Type B pancreatic cell (in vitro differentiated cells): ENCODE measurements around the gene CHMP2A. TPM values are rescaled to one million over a fixed set of nuclear protein-coding genes. Genes with fewer than 3 reads are reported as not detected.

Source experiments
- DNase-seq: peaks from one replicate; pipeline ENCODE4 v3.0.0; 2021; ENCODE audit warnings: mixed read lengths; ENCODE audit not compliant: unreplicated experiment; ENCODE audit errors: extremely low spot score
- H3K27ac Mint-ChIP-seq: 2 replicates; pipeline ENCODE4 v1.8.0; 2021; ENCODE audit warnings: mild to moderate bottlenecking, mixed read lengths
- H3K27me3 Mint-ChIP-seq: 2 replicates; pipeline ENCODE4 v1.8.0; 2021; ENCODE audit warnings: mixed read lengths
- H3K36me3 Mint-ChIP-seq: 2 replicates; pipeline ENCODE4 v1.8.0; 2021; ENCODE audit warnings: mixed read lengths
- H3K4me1 Mint-ChIP-seq: one replicate; pipeline ENCODE4 v1.8.0; 2021; ENCODE audit warnings: mixed read lengths; ENCODE audit not compliant: unreplicated experiment
- H3K4me3 Mint-ChIP-seq: 2 replicates; pipeline ENCODE4 v1.8.0; 2021; ENCODE audit warnings: mild to moderate bottlenecking, mixed read lengths
- H3K9me3 Mint-ChIP-seq: 2 replicates; pipeline ENCODE4 v1.8.0; 2021; ENCODE audit warnings: mixed read lengths
- total RNA-seq: library from RNA; stranded (reverse); gene quantifications from 2 replicates; pipeline ENCODE4 v1.2.1, GENCODE V29; 2021; ENCODE audit warnings: low replicate concordance
- TF ChIP-seq, protein P1 (sequence below): fragments of 200-600 bp; sonication (generic); conservative IDR thresholded peaks from 2 replicates; pipeline ENCODE4 v1.5.0; 2021; ENCODE audit warnings: antibody characterized with exemption, mild to moderate bottlenecking

The CHMP2A gene
- total RNA-seq, 1 donor from 2014 or later: 86.5 TPM

DNA sequence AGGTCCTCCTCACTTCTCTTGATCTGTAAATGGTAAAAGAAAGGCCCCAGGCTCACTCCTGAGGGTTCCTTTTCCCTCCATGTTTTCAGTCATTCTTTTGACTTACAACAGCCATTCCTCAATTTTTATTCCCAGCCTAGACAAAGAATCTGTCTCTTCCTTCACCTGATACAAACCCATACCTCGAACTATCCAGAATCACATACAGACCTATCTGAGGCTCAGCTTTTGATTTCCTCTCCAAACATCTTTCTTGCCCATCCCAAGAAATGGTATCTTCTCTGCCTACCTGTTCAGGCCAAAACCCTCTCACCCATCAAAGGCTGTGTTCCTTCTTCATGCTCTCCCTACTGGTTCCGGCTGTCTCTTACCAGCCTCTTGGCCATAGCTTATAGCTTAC, 2.2 kb downstream of the CHMP2A start:
- TF ChIP-seq, protein P1, sequence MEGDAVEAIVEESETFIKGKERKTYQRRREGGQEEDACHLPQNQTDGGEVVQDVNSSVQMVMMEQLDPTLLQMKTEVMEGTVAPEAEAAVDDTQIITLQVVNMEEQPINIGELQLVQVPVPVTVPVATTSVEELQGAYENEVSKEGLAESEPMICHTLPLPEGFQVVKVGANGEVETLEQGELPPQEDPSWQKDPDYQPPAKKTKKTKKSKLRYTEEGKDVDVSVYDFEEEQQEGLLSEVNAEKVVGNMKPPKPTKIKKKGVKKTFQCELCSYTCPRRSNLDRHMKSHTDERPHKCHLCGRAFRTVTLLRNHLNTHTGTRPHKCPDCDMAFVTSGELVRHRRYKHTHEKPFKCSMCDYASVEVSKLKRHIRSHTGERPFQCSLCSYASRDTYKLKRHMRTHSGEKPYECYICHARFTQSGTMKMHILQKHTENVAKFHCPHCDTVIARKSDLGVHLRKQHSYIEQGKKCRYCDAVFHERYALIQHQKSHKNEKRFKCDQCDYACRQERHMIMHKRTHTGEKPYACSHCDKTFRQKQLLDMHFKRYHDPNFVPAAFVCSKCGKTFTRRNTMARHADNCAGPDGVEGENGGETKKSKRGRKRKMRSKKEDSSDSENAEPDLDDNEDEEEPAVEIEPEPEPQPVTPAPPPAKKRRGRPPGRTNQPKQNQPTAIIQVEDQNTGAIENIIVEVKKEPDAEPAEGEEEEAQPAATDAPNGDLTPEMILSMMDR: no peak
- no peaks in the 10 kb centered on the region for H3K9me3 Mint-ChIP-seq
- H3K36me3 Mint-ChIP-seq: peaks cover 27% of the 10 kb centered on the region
- H3K4me3 Mint-ChIP-seq: peak overlapping the region; percentile 13
- peaks cover 20% of the 10 kb centered on the region for H3K4me1 Mint-ChIP-seq
- peak overlapping the region; percentile 57 for H3K27ac Mint-ChIP-seq
- DNase-seq: no peak
- H3K27me3 Mint-ChIP-seq: no peaks in the 10 kb centered on the region

DNA sequence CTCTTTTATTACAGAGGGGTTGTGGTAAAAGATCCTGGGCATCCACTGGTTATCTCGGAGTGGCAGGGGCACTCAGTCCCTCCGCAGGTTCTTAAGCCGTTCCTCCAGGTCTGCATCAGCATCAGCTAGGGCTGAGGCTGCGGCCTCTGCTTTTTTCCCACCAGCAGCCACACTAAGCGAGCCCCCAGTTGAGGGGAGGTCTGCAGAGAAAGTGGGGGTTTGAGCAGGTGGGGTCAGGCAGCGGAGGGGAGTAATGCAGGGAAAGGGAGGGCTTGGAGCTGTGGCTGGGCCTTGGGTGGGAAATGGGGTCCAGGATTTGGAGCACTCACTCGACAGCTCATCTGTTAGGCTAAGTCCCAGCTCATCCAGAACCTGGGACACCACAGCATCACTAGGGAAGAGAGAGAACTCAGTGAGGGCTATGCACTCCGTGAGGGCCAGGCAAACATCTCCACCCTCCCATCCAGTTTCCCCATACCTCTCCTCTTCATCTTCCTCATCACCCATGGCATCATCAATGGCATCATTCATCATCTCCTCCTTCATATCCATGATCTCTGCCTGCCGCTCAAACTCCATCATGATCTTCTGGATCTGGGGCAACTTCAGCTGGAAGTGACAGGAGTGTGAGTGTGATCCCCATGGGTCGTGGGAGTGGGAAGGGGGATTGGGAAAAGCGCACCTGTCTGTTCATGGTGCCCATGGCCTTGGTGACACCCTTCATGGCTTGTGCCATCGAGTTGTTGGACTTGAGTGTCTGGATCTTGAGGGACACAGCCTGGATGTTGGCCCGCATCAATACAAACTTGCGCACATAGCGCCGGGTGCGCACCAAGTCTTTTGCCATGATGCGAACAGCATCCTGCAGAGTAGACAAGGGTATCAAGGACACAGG, 3.1 kb downstream of the CHMP2A start:
- Mint-ChIP-seq H3K27me3 (no peaks in the 10 kb centered on the region), H3K36me3 (peaks cover 27% of the 10 kb centered on the region), H3K4me1 (peaks cover 21% of the 10 kb centered on the region), H3K4me3 (no peak overlapping the region), H3K27ac (peak overlapping the region; percentile 57), H3K9me3 (no peaks in the 10 kb centered on the region)
- TF ChIP-seq, protein P1: no peak
- no peak for DNase-seq

DNA sequence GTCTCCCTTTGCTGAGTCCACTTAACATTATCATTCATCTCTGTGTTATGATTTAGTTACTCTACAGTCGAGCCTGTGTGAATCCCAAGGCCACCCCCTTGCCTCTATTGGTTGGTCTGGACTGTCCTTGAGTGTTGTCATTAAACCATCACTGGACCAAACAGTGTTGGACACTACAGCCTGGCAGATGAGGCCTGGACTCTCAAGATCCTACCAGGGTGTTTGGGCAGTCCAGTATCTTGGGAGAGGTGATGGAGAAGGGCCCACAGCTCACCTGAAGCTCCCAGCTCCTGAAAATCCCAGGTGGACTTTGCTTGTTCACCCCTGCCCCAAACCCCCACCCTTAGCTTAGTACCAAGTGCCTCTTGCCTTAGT, 3.8 kb downstream of the CHMP2A start:
- no peak for DNase-seq
- Mint-ChIP-seq H3K4me3 (no peak overlapping the region), H3K36me3 (peaks cover 29% of the 10 kb centered on the region), H3K4me1 (peaks cover 28% of the 10 kb centered on the region), H3K9me3 (no peaks in the 10 kb centered on the region), H3K27ac (peak overlapping the region; percentile 13), H3K27me3 (no peaks in the 10 kb centered on the region)
- TF ChIP-seq, protein P1: no peak

DNA sequence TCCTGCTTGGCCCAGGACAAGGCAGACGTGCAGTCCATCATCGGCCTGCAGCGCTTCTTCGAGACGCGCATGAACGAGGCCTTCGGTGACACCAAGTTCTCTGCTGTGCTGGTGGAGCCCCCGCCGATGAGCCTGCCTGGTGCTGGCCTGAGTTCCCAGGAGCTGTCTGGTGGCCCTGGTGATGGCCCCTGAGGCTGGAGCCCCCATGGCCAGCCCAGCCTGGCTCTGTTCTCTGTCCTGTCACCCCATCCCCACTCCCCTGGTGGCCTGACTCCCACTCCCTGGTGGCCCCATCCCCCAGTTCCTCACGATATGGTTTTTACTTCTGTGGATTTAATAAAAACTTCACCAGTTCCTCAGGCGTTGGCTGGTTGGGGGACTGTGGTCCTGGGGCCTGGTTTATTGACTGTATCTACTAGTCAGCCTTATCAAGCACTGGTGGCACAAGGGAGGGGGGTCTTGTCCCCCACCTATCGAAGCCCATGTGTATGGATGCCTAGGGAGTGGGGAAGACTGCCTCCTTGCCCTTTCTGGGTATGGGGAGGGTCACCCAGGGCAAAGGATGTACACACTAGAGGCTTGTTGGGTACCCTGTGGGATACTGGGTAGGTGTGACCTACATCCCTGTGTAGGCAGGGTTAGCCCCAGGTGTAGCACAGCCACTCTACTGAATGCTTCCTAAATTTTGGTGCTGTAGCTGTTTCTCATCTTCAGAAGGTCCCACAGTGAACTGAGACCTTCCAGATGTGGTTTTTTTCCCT, 4.4 kb downstream of the CHMP2A start:
- no peaks in the 10 kb centered on the region for H3K27me3 Mint-ChIP-seq
- DNase-seq: no peak
- TF ChIP-seq, protein P1: no peak
- H3K4me3 Mint-ChIP-seq: no peak overlapping the region
- H3K9me3 Mint-ChIP-seq: no peaks in the 10 kb centered on the region
- H3K36me3 Mint-ChIP-seq: peaks cover 34% of the 10 kb centered on the region
- H3K4me1 Mint-ChIP-seq: peaks cover 33% of the 10 kb centered on the region
- H3K27ac Mint-ChIP-seq: peak overlapping the region; percentile 13

DNA sequence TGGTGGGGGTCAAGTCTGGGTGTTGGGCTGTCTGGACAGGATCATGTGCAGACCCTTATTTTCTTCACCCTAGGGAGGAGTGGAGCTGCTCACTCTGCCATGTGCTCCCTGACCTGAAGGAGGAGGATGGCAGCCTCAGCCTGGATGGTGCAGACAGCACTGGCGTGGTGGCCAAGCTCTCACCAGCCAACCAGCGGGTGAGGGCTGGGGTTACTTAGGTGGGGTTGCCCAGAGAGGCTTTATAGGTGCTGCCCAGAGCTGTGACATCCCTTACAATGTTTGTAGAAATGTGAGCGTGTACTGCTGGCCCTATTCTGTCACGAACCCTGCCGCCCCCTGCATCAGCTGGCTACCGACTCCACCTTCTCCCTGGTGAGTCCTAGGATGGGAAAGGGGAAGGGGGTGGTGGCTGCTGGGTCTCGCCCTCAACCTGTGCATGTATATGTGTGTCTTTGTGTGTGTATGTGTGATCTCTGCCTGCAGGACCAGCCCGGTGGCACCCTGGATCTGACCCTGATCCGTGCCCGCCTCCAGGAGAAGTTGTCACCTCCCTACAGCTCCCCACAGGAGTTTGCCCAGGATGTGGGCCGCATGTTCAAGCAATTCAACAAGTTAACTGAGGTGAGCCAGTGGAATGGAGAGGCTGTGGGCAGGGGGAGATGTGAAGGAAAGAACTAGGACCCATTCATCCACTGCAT, 5.1 kb downstream of the CHMP2A start:
- peak overlapping the region; percentile 68 for H3K27ac Mint-ChIP-seq

More for the DNA sequence above, 5.1 kb downstream of the CHMP2A start:
- Mint-ChIP-seq H3K9me3 (no peaks in the 10 kb centered on the region), H3K36me3 (peaks cover 36% of the 10 kb centered on the region), H3K4me1 (peaks cover 27% of the 10 kb centered on the region), H3K4me3 (no peak overlapping the region), H3K27me3 (no peaks in the 10 kb centered on the region)
- TF ChIP-seq, protein P1: no peak
- DNase-seq: no peak
